AG09309 (cell line): ENCODE measurements around the gene PLEKHA3.

ENCODE experiments used
- DNase-seq: peaks from one replicate; pipeline ENCODE4 v3.0.0-alpha.2; 2010; ENCODE audit warnings: low read depth
- H3K4me3 ChIP-seq: 2 replicates; pipeline ENCODE4 v1.5.1; 2011; ENCODE audit warnings: mild to moderate bottlenecking, low read depth, low read length, moderate library complexity; ENCODE audit not compliant: control insufficient read depth
- TF ChIP-seq, protein P1 (sequence below): IDR thresholded peaks from 2 replicates; pipeline ENCODE4 v1.5.1; 2011; ENCODE audit warnings: mild to moderate bottlenecking, low read depth, low read length, inconsistent platforms; ENCODE audit not compliant: insufficient read depth, control insufficient read depth; ENCODE audit errors: missing control alignments

PLEKHA3 gene

DNA sequence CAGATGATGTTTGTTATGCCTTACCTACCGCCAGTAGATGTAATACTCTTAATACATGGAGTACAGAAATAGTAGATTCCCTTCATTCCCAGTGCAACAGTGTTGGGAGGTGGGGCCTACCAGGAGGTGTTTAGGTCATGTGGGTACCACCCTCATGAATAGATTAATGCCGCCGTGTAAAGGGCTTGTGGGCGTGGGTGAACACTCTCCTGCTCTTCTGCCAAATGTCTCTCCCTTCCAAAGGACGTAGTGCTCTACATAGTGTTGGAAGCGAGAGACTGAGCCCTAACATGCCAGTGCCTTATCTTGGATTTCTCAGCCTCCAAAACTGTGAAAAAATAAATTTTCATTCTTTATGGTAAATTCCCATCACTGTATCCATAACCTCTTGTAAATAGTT is 30.1 kb downstream of the PLEKHA3 start:
- no peak overlapping the region for H3K4me3 ChIP-seq
- DNase-seq, result no peak
- TF ChIP-seq, protein P1, sequence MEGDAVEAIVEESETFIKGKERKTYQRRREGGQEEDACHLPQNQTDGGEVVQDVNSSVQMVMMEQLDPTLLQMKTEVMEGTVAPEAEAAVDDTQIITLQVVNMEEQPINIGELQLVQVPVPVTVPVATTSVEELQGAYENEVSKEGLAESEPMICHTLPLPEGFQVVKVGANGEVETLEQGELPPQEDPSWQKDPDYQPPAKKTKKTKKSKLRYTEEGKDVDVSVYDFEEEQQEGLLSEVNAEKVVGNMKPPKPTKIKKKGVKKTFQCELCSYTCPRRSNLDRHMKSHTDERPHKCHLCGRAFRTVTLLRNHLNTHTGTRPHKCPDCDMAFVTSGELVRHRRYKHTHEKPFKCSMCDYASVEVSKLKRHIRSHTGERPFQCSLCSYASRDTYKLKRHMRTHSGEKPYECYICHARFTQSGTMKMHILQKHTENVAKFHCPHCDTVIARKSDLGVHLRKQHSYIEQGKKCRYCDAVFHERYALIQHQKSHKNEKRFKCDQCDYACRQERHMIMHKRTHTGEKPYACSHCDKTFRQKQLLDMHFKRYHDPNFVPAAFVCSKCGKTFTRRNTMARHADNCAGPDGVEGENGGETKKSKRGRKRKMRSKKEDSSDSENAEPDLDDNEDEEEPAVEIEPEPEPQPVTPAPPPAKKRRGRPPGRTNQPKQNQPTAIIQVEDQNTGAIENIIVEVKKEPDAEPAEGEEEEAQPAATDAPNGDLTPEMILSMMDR, result no peak

DNA sequence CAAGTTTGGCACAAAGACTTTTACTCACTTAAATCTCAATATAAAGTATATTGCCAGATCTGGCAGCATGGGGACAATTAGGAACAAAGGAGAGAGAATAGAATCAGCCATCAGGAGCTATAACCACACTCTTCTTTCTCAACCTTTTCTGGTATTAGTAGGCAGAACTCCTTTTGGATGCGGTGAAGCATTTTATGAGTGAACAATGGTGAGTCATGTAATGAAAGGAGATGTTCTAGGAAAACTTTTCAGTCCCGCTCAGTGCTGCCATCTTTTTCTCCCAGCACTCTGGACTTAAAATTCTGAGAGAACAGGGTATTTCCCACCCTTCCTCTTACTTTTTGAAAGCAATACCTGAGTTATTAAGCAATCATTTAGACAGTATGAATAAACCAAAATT is 32.2 kb downstream of the PLEKHA3 start:
- TF ChIP-seq, protein P1, result no peak
- H3K4me3 ChIP-seq, result no peak overlapping the region
- peak; percentile 21 for DNase-seq

DNA sequence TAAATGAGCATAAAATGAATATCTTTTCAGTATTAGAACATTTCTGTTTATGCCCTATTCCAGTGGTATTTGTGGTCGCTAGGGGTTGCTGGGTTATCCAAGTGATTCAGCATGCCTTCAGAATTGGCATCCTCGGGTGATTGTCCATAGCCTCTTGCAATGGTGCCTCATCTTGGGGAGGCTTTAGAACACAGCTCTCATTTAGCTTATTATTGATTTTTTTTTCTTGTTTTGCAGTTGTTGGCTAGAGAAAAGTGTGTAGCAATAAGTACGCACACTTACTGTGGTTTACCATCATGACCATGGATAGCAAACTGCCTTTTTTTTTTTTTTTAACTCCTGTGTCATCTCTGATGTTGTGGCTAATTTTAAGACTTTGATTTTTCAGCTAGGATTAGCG is 33.6 kb downstream of the PLEKHA3 start:
- no peak overlapping the region for H3K4me3 ChIP-seq
- TF ChIP-seq, protein P1, result no peak
- peak; percentile 7 for DNase-seq

DNA sequence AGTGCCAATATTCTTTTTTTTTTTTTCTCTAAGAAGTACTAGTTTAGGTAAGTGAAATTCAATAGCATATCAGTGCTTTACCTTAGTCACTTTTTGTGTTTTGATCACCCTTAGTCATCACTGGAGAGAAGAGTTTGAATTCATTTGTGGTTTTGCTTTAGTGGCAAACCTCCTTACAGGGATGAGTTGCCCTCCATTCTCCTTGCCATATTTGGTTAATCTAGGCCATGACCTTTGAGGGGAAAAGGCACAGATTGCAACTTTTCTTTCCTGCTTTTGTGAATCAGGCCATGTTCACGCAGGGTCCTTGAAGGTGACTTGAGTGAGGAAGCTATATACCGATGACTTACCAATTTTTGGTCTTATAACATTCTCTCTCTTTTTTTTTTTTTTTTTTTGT is 34.4 kb downstream of the PLEKHA3 start:
- no peak for DNase-seq
- H3K4me3 ChIP-seq, result no peak overlapping the region
- TF ChIP-seq, protein P1, result no peak

DNA sequence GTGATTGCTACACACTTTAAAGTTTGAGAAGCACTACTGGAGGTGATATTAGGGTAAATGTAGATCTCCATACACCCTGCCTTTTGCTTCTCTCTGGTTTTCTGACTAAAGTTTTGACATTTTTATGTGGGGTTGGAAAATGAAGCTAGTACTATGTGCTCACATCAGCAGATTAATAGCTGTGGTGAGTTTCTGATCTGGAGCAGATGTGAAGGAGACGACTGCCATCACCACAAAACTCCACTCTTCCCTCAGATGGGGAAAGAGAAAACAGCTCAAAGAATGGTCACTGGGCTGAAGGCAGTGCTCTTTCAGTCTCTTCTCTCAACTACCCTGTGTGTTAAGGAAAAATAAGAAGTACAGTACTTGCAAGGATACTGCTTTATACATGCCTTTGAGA is 37.2 kb downstream of the PLEKHA3 start:
- TF ChIP-seq, protein P1, result no peak
- no peak overlapping the region for H3K4me3 ChIP-seq
- DNase-seq, result peak; percentile 18

DNA sequence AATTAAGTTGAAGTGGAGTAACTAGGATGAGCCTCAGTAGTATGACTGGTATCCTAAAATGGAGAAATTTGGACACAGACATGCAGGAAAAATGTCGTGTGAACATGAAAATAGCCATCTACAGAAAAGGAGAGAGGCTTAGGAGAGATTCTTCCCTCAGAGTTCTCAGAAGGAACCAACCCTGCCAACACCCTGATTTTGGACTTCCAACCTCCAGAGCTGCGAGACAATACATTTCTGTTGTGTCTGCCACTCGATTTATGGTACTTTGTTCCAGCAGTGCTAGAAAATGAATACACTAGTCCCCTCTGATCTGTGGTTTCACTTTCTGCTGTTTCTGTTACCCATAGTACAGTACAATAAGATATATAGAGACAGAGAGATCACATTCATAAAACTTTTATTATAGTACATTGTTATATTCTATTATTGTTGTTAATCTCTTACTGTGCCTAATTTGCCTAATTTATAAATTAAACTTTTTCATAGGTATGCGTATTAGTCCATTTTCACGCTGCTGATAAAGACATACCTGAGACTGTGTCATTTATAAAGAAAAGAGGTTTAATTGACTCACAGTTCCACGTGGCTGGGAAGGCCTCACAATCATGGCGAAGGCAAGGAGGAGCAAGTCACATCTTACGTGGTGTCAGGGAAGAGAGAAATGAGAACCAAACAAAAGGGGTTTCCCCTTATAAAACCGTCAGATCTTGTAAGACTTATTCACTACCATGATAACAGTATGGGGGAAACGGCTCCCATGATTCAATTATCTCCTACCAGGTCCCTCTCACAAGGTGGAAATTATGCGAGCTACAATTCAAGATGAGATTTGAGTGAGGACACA is 41.3 kb downstream of the PLEKHA3 start:
- H3K4me3 ChIP-seq, result no peak overlapping the region
- DNase-seq, result no peak
- TF ChIP-seq, protein P1, result no peak

DNA sequence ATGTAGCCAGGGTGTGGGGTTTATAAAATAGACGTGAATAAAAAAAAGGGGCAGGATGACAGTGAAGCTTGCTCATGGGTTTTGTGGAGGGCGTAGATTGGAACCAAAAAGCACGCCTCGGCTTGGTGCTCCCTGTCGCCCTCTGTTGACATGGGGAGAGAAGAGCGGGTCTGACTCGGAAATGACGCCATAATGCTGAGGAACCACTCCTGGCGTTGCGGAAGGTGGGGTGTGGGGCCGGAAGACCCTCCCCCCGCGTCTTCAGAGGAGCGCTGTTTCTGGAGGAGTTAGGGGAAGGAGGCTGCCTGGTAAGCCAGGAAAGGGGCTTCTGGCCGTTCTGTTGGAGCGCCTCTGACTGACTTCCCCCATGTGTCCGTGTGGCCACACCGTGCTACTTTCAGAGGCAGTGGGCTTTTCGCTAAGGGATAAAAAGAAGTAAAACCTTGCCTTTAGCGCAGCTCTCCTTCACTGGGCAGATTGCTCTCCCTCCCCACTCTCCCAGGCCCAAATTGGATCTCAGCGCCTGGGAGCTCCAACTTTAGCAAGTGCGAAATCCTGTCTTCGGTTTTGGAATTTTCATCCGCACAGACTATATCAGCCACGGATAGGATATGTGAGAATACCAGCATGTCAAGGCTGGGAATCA is 42.8 kb downstream of the PLEKHA3 start:
- H3K4me3 ChIP-seq, result peak overlapping the region; percentile 76
- TF ChIP-seq, protein P1, result peak; percentile 81
- peak; percentile 23 for DNase-seq
